Body of pancreas (tissue), 4 donors: ENCODE data around the gene RARB. TPM values are rescaled to one million over a fixed set of nuclear protein-coding genes. Genes with fewer than 3 reads are reported as not detected.

Source experiments
- ATAC-seq: fragments of 150-250 bp; one replicate; pipeline ENCODE4 v1.9.1; 2016
- DNase-seq, 4 donors: peaks; one replicate each; pipeline ENCODE4 v3.0.0-alpha.2; 2019
- H3K27ac ChIP-seq, 4 donors: fragments of 200-600 bp; sonication (generic); 1 replicate in 3 of 4; 2 replicates in 1 of 4; pipeline versions ENCODE4 v1.5.1 to v1.6.1; 2016 to 2019; ENCODE audit warnings: mild to moderate bottlenecking in 1 of 4, mixed read lengths in 1 of 4, moderate library complexity in 1 of 4
- H3K27me3 ChIP-seq, 2 donors: fragments of 200-600 bp; sonication (generic); one replicate each; pipeline ENCODE4 v1.6.0; 2016; ENCODE audit warnings: mild to moderate bottlenecking in 1 of 2
- H3K36me3 ChIP-seq, 2 donors: fragments of 200-600 bp; sonication (generic); replicated peaks in 1 of 2; 2 replicates each; pipeline ENCODE4 v1.5.1; 2016; ENCODE audit warnings: low read depth in 2 of 2; ENCODE audit not compliant: insufficient read depth in 1 of 2
- H3K4me1 ChIP-seq: fragments of 200-600 bp; sonication (generic); one replicate; pipeline ENCODE4 v1.6.0; 2016
- H3K4me3 ChIP-seq, 2 donors: fragments of 200-600 bp; sonication (generic); 1 replicate in 1 of 2; 2 replicates in 1 of 2; pipeline ENCODE4 v1.5.1; 2016 to 2019
- H3K9me3 ChIP-seq, 3 donors: fragments of 200-600 bp; sonication (generic); 1 replicate in 2 of 3; 2 replicates in 1 of 3; pipeline ENCODE4 v1.5.1; 2016
- POLR2A ChIP-seq, 3 donors: fragments of 450-650 bp; IDR thresholded peaks; one replicate each; pipeline ENCODE4 v1.6.1; 2016; ENCODE audit warnings: antibody characterized with exemption in 3 of 3, mild to moderate bottlenecking in 2 of 3
- WGBS, 2 donors: methylation state at CpG; one replicate each; pipeline ENCODE4 v1.1.5; 2017; 5-methylcytosine and 5-hydroxymethylcytosine counted together
- intact Hi-C: fragments of 100-400 bp; cut with DNase I; formaldehyde crosslinking; loops from one replicate; pipeline ENCODE4 v1.15.1; 2023
- total RNA-seq, 2 donors: library from RNA; depleted of rRNA; stranded (reverse); fragments of >200 nt; gene quantifications; one replicate each; pipeline ENCODE4 v1.1.0, GENCODE V29; 2016
- TF ChIP-seq, protein P1 (sequence below), 7 experiments: fragments of 450-650 bp in 4 of 7; fragments of 200-600 bp in 3 of 7; sonication (generic) in 3 of 7; IDR thresholded peaks; one replicate each; pipeline ENCODE4 v1.5.1; 2016 to 2019; ENCODE audit warnings: antibody characterized with exemption in 7 of 7

Gene RARB
- total RNA-seq, 2 donors from 2014 or later = 1.8 to 3.0 TPM

DNA sequence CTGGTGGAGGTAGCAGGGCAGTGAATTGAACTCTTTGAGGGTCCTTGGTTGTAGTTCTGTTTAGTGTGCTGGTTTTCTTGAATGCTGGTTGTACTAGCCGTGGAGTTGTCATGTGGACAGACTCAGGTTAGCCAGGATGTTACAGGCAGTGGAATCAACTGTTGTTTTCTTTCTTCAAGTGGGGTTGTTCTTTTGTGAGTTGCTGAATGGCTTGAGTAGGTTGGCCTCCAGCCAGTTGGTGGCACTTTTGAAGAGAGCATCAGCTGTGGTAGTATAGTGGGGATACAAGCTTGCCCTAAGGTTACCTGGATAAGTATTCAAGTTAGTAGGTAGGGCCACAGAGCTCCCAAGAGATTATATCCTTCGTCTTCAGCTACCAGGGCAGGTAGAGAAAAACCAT, 31.8 kb upstream of the RARB start:
- H3K27me3 ChIP-seq = no peaks in the 10 kb centered on the region
- H3K27ac ChIP-seq = no peak overlapping the region
- DNase-seq (no peak), ATAC-seq (no peak)
- intact Hi-C loops = no loop called here
- WGBS, 2 donors = 87% methylated on average over 2 of the region's 2 CpGs
- H3K4me1 ChIP-seq = no peaks in the 10 kb centered on the region
- no peak overlapping the region for H3K4me3 ChIP-seq
- H3K9me3 ChIP-seq = no peaks in the 10 kb centered on the region
- H3K36me3 ChIP-seq = no peaks in the 10 kb centered on the region
- TF ChIP-seq POLR2A (IDR thresholded peaks at IDR 0.05) = no peak
- TF ChIP-seq, protein P1, sequence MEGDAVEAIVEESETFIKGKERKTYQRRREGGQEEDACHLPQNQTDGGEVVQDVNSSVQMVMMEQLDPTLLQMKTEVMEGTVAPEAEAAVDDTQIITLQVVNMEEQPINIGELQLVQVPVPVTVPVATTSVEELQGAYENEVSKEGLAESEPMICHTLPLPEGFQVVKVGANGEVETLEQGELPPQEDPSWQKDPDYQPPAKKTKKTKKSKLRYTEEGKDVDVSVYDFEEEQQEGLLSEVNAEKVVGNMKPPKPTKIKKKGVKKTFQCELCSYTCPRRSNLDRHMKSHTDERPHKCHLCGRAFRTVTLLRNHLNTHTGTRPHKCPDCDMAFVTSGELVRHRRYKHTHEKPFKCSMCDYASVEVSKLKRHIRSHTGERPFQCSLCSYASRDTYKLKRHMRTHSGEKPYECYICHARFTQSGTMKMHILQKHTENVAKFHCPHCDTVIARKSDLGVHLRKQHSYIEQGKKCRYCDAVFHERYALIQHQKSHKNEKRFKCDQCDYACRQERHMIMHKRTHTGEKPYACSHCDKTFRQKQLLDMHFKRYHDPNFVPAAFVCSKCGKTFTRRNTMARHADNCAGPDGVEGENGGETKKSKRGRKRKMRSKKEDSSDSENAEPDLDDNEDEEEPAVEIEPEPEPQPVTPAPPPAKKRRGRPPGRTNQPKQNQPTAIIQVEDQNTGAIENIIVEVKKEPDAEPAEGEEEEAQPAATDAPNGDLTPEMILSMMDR (IDR thresholded peaks at IDR 0.05) = no peak

DNA sequence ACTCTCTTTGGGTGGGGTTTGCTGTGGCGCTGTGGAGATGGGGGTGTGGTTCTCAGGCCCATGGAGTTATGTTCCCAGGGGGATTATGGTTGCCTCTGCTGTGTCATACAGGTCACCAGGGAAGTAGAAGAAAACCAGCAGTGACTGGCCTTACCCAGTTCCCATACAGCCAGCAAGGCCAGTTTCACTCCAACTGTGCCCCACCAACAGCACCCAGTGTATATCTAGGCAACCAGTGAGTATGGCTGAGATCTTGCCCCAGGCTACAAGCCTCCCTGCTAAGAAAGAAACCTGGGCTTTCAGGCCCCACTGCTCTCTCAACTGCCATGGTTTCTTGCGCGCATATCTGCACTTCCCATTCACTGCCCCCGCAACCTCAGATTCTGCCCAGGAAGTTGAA, 31.4 kb upstream of the RARB start:
- no peak overlapping the region for H3K27ac ChIP-seq
- ATAC-seq (no peak), DNase-seq (no peak)
- H3K4me1 ChIP-seq = no peaks in the 10 kb centered on the region
- no peaks in the 10 kb centered on the region for H3K9me3 ChIP-seq
- 97 to 98% methylated on average over 4 of the region's 4 CpGs for WGBS, 2 donors
- intact Hi-C loops = no loop called here
- H3K36me3 ChIP-seq = no peaks in the 10 kb centered on the region
- no peaks in the 10 kb centered on the region for H3K27me3 ChIP-seq
- H3K4me3 ChIP-seq = no peak overlapping the region
- TF ChIP-seq POLR2A (IDR thresholded peaks at IDR 0.05) = no peak
- TF ChIP-seq, protein P1 (IDR thresholded peaks at IDR 0.05) = no peak

DNA sequence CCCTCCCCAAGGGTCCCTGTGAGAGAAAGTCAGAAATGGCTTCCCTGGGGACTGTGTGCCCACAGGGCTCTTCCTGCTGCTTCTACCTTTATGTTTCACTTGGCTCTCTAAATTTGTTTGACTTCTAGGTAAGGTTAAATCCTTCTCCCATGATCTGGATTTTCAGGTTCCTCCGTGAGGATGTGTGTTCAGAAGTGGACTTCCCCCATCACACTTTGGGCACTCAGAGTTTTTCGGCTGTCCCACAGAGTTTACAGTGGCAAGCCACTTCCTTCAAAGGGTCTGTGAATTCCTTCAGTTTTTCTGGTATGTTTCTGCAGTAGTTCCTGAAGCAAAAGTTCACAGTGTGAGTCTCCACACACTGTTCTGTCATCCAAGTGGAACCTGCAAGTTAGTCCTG, 30.9 kb upstream of the RARB start:
- intact Hi-C loops = no loop called here
- WGBS, 2 donors = 73 to 78% methylated on average over 2 of the region's 2 CpGs
- no peak for DNase-seq
- Histone ChIP-seq H3K9me3 (no peaks in the 10 kb centered on the region), H3K4me3 (no peak overlapping the region), H3K27ac (no peak overlapping the region), H3K36me3 (no peaks in the 10 kb centered on the region), H3K27me3 (no peaks in the 10 kb centered on the region), H3K4me1 (no peaks in the 10 kb centered on the region)
- TF ChIP-seq, protein P1 (IDR thresholded peaks at IDR 0.05) = no peak
- TF ChIP-seq POLR2A (IDR thresholded peaks at IDR 0.05) = no peak
- no peak for ATAC-seq

DNA sequence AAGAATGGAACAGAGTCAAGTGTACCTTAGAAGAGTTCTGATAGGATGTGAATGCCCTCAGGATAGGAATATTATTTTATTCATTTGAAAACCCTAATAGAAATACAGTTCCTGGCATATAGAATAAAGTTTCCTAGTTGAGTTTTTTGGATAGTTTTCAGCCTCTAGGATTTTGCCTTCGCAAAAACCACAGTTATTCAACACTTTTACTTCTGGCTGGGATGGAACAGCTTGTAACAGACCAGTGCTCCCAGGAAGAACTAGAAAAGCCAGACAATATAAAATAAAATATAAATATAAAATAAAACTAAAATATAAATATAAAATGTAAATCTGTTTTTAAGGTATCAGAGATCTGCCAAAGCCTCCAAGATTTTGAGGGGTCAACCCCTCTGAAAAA, 27.5 kb upstream of the RARB start:
- Histone ChIP-seq H3K36me3 (no peaks in the 10 kb centered on the region), H3K27ac (no peak overlapping the region), H3K4me3 (no peak overlapping the region), H3K27me3 (no peaks in the 10 kb centered on the region), H3K9me3 (no peaks in the 10 kb centered on the region), H3K4me1 (no peaks in the 10 kb centered on the region)
- WGBS, 2 donors = 56 to 74% methylated on average over 1 of the region's 1 CpG
- ATAC-seq = no peak
- intact Hi-C loops = no loop called here
- no peak for DNase-seq
- TF ChIP-seq POLR2A (IDR thresholded peaks at IDR 0.05) = no peak
- TF ChIP-seq, protein P1 (IDR thresholded peaks at IDR 0.05) = no peak

DNA sequence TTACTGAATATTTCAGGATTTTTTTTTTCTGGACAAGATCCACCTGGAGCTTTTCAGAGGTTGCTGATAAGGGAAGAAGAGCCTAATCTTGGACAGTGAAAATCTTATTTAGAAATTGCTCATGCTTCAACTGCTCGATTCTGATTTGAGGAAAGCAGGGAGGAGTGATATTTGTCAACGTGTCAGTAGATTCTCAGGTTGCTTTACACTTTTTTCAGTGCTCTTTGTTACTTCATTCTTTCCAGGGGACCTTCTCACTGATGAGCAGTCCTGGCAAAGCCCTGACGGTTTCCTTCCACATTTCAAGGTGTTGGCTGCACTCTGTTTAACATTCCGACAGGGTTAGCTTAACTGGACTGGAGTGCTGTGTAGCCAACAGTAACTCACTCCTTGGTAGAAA, 24.1 kb upstream of the RARB start:
- H3K9me3 ChIP-seq = no peaks in the 10 kb centered on the region
- TF ChIP-seq, protein P1 (IDR thresholded peaks at IDR 0.05) = no peak
- TF ChIP-seq POLR2A (IDR thresholded peaks at IDR 0.05) = no peak
- no peak overlapping the region for H3K4me3 ChIP-seq
- H3K36me3 ChIP-seq = no peaks in the 10 kb centered on the region
- H3K4me1 ChIP-seq = no peaks in the 10 kb centered on the region
- intact Hi-C loops = no loop called here
- ATAC-seq = no peak
- no peak overlapping the region for H3K27ac ChIP-seq
- H3K27me3 ChIP-seq = no peaks in the 10 kb centered on the region
- DNase-seq = no peak
- WGBS, 2 donors = 64 to 75% methylated on average over 4 of the region's 4 CpGs
